ENCODE results near the gene GPR32.

Gene GPR32

DNA sequence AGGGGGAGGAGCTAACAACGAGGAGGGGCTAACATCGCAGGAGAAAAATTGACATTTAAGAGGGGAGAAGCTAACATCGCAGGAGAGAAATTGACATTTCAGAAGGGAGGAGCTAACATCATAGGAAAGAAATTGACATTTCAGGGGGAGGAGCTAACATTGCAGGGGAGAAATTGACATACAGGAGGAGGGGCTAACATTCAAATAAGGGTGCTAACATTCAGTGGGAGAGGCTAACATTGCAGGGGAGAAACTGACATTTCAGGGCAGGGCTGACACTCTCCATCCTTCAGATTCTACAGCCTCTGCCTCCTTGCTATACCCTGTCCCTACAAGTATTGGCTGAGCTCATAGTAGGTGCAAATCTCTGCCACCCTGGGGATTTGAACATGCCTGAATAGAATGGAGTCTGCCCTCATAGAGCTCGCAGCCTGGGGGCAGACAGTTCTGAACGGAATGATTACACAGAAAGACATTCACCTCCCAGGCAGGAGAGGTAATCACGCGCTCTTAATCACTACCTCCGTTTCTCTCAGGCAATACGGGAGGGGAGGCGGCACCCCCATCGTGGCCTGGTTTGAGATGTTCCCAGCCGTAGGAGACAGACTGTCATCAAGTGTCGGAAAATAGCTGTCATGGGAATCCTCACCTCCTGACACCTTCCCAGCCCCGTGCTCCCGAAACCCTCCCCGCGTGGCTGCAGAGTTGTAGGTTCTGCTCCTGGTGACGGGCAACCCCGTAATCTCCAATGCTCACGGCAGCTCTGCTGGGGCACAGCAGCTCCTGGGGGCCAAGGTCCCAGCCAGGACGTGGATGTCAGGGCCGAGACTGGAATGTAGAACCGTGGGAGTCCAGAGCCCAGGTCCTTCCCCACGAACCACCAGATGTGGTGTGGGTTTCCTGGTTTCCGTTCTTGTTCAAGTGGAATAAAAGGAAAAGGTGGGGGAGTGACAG lies 9.5 kb downstream of the GPR32 start:
- in situ Hi-C loops (cut with MboI; ENCODE audit: low sequenced_read_pairs): loop anchor here (10.0 to 25.0 kb wide), 2 partner anchors 245 to 417 kb away; partner anchors contain the start of gene NAPSA

DNA sequence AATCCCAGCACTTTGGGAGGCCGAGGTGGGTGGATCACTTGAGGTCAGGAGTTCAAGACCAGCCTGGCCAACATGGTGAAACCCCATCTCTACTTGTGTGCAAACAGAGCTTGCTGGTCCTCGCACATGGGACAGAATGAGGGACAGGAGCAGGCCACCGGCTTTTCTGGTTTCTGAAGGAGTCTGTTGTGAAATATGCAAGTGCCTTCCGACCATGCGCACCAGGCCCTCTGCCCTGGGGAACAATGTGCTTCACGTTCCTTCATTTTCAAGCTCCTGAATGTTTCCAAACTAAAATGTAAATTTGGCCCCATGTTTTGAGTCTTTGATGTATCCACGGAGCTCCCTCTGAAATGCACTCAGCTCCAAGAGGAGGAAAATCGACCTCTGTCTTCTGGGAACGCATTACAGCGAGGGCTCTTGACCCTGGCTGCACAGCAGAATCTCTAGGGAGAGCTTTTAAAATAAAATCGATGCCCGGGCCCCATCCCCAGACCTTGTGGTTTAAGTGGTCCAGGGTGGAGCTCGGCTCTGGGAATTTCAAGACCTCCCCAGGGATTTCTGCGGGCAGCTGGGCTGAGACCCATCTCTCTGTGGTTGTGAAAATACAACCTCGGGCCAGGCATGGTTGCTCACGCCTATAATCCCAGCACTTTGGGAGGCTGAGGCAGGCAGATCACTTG lies 10.6 kb downstream of the GPR32 start:
- in situ Hi-C loops (cut with MboI; ENCODE audit: low sequenced_read_pairs): loop anchor here (10.0 to 25.0 kb wide), 2 partner anchors 246 to 419 kb away; partner anchors contain the start of gene NAPSA

DNA sequence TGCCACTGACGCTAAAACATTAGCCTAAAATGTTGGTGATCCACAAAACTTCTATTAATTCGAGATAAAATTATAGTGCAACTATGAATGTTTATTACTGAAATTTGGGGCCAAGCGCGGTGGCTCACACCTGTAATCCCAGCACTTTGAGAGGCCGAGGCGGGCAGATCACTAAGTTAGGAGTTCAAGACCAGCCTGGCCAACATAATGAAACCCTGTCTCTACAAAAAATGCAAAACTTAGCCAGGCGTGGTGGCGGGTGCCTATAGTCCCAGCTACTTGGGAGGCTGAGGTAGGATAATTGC lies 13.5 kb downstream of the GPR32 start:
- in situ Hi-C loops (cut with MboI; ENCODE audit: low sequenced_read_pairs): loop anchor here (10.0 to 25.0 kb wide), 2 partner anchors 249 to 421 kb away; partner anchors contain the start of gene NAPSA

DNA sequence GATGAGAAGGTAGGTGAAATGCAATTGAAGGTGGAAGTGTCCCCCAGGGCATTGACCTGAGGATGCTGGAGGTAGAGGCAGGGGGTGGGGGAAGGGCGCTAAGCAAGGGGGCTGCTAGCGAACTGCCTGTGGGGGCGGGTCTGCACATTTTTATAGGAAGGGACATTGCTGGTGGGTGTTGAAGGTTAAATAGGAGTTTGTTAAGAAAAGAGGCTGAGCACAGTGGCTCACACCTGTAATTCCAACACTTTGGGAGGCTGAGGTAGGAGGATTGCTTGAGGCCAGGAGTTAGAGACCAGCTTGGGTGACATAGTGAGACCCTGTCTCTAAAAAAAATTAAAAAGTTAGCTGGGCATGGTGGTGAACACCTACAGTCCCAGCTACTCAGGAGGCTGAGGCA lies 14.4 kb downstream of the GPR32 start:
- in situ Hi-C loops (cut with MboI; ENCODE audit: low sequenced_read_pairs): loop anchor here (10.0 to 25.0 kb wide), 2 partner anchors 250 to 422 kb away; partner anchors contain the start of gene NAPSA

DNA sequence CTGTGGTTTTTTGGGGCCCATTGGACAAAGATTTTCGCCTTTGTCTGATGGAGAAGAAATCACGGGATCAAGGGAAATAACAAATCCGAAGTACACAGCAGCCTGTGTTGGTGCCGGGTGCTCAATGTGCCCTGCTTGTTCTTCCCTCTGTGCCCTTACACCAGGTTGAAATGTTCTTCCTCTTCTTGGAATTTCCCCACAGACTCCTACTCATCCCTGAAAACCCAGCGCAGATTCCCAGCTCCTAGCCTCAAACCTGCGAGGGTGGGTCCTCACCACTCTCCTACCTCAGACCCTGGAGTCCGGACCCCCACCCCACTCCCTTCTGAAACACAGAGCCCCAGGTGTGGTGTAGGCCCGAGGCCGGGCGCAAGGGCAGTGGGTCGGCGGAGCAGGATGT lies 15.1 kb downstream of the GPR32 start:
- in situ Hi-C loops (cut with MboI; ENCODE audit: low sequenced_read_pairs): loop anchor here (10.0 to 25.0 kb wide), 2 partner anchors 251 to 423 kb away; partner anchors contain the start of gene NAPSA

DNA sequence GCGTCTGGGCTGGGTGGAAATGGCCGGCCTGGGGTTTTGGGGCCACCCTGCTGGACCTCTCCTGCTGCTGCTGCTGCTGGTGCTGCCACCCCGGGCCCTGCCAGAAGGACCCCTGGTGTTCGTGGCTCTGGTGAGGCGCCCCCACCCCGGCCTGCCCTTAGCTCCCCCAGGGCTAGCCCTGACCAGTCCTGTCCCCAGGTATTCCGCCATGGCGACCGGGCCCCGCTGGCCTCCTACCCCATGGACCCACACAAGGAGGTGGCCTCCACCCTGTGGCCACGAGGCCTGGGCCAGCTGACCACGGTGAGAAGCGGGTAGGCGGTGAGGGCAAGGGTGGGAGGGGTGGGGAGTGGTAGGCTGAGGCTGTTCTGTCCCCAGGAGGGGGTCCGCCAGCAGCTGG lies 20.1 kb downstream of the GPR32 start, which contains the start of gene ACP4:
ACP4 (plus strand) TSS at position 20 of the 400 bp plus-strand sequence; CDS start at position 20, 0 bp downstream.
- in situ Hi-C loops (cut with MboI; ENCODE audit: low sequenced_read_pairs): loop anchor here (25.0 kb wide), 1 partner anchor 428 kb away; the partner anchor contains the start of gene NAPSA

DNA sequence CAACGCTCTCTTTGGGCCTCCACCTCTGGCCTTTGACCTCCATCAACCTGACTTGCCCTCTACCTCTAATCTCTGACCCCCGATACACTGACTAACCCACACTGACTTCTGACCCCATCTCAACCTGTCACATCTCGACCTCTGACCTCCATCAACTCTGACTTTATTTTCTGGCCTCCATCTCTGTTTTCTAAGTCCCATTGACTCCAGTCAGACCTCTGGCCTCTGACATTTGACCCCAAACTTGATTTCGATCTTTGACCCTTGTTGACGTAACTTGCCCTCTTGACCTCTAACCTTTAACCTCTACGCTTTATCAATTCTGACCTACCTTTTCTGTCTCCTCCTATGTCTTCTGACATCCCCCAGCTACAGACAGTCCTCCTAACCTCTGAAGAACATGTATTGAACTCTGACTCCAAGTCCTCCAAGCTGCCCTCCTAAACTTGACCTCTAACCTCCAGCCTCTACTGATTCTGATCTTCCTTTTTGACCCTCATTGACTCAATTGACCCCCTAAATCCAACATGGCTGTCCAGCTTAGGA lies 20.7 kb downstream of the GPR32 start:
- in situ Hi-C loops (cut with MboI; ENCODE audit: low sequenced_read_pairs): loop anchor here (25.0 kb wide), 1 partner anchor 429 kb away; the partner anchor contains the start of gene NAPSA

DNA sequence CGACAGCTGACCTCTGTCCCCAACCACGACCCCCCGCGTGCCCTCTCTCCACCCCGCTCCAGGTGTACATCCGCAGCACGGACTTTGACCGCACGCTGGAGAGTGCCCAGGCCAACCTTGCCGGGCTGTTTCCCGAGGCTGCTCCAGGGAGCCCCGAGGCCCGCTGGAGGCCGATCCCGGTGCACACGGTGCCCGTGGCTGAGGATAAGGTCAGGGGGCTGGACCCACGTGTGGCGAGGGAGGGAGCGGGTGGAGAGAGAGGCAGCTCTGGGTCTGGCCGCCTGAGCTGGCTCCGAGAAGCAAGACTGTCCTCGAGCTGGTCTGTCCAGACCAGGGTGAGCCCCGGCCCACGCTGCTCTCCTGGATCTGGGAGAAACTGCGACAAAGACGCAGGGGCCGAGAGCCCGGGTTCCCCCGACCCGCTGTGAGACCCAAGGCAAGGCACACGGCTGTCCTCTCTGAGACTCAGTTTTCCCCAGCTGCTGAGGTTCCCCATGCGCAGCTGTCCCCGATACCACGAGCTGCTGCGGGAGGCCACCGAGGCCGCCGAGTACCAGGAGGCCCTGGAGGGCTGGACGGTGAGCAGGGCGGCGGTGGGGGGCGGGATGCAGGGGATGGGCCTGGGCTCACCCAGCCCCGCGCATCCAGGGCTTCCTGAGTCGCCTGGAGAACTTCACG lies 21.5 kb downstream of the GPR32 start:
- in situ Hi-C loops (cut with MboI; ENCODE audit: low sequenced_read_pairs): loop anchor here (25.0 kb wide), 1 partner anchor 429 kb away; the partner anchor contains the start of gene NAPSA

DNA sequence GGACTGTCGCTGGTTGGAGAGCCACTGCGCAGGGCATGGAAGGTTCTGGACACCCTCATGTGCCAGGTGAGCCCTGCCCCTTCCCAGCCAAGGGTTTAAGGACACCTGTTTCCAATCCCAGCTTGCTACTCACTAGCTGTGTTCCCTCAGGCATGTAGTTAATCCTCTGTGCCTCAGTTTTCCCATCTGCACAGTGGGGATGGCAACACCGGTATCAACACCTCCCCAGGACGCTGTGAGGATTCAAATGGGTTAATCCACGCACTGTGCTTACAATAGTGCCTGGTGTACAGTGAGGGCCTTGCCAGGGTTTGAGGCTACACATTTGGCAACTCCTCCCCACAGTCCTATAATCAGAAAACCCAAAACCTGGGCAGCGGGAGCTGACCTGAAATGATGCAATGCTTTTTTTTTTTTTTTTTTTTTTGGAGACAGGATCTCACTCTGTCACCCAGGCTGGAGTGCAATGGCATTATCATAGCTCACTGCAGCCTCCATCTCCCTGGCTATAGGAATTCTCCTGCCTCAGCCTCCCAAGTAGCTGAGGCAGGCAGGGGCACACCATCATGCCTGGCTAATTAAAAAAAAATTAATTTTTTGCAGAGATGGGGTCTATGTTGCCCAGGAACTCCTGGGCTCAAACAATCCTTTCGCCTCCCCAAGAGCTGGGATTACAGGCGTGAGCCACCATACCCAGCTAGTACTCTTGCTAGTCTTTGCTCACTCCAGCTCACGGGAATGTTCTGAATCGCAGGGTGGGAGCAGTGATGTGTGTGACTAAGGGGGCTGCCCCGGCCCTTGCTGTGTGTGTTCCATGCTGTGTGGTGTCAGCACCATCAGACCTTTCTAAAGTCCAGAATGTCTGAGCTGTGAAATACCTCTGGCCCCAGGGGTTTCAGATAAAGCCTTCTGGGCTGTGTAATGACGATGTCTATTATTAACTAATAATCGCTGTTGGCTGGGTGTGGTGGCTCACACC lies 22.3 kb downstream of the GPR32 start:
- in situ Hi-C loops (cut with MboI; ENCODE audit: low sequenced_read_pairs): loop anchor here (25.0 kb wide), 1 partner anchor 430 kb away; the partner anchor contains the start of gene NAPSA

DNA sequence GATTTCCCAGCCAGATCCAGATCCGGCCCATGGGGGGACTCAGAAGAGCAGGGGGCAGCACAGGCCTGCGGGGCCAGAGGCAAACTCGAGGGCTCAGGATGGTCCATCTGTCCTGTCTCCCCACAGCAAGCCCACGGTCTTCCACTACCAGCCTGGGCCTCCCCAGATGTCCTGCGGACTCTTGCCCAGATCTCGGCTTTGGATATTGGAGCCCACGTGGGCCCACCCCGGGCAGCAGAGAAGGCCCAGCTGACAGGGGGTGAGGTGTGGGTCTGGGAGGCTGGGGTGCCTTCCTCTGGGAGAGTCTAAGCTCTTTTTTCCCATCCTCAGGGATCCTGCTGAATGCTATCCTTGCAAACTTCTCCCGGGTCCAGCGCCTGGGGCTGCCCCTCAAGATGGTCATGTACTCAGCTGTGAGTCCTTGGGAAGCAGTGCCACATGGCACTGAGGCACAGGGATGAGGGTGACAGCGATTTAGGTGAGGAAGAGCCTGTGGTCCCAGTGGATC lies 23.3 kb downstream of the GPR32 start:
- in situ Hi-C loops (cut with MboI; ENCODE audit: low sequenced_read_pairs): loop anchor here (25.0 kb wide), 1 partner anchor 431 kb away; the partner anchor contains the start of gene NAPSA

DNA sequence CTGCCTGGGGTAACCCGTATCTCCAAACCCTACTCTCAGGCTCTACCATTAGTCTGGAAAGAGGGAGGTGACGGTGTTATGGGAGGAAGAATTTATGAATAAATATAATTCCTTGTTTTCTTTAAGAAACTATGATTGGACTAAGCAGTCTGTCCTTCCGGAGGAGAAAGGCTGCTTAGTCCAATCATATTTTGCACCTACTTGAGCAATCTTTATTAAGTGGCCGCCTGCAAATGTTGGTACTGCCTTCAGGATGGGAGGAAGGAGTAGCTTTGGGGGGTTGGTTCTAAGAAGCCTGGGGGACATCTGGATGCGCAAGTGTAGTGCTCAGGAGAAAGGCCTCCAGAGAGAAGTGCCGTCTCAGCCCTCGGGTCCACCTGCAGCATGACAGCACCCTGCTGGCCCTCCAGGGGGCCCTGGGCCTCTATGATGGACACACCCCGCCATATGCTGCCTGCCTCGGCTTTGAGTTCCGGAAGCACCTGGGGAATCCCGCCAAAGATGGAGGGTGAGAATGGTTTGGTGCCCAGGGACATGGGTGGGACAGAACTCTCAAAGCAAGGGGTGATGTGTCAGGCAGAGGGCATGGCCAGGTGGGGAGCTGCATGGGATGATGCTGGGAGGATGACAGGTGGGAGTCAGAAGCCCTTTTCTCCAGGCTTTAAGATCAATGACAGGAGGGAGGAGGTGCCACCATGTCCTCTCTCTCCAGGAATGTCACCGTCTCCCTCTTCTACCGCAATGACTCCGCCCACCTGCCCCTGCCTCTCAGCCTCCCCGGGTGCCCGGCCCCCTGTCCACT lies 24.0 kb downstream of the GPR32 start:
- in situ Hi-C loops (cut with MboI; ENCODE audit: low sequenced_read_pairs): loop anchor here (25.0 kb wide), 1 partner anchor 432 kb away; the partner anchor contains the start of gene NAPSA

DNA sequence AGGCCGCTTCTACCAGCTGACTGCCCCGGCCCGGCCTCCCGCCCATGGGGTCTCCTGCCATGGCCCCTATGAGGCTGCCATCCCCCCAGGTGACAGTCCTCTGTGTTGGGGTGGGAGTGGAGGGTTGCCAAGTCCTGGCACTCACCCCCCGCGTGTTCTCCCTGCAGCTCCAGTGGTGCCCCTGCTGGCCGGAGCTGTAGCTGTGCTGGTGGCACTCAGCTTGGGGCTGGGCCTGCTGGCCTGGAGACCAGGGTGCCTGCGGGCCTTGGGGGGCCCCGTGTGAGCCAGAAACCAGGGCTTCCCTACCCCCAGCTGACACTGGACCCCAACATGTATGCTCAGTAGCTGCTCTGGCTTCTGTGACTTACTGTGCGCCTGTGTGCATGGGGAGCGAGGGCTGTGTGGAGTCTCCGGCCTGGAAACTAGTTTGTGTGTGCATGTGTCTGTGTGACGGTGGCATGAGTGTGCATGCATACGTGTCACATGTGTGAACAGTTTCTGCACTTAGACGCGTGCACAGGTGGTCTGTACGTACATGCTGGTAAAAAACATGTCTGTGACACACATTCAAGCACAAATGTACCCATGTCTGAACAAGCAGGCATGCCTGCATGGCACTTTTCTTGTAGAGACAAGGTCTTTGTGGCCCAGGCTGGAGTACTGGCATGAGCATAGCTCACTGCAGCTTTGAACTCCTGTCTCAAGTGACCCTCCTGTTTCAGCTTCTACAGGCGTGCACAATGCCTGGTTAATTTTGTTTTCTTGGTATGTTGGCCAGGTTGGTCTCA lies 24.8 kb downstream of the GPR32 start:
- in situ Hi-C loops (cut with MboI; ENCODE audit: low sequenced_read_pairs): loop anchor here (25.0 kb wide), 1 partner anchor 433 kb away; the partner anchor contains the start of gene NAPSA

DNA sequence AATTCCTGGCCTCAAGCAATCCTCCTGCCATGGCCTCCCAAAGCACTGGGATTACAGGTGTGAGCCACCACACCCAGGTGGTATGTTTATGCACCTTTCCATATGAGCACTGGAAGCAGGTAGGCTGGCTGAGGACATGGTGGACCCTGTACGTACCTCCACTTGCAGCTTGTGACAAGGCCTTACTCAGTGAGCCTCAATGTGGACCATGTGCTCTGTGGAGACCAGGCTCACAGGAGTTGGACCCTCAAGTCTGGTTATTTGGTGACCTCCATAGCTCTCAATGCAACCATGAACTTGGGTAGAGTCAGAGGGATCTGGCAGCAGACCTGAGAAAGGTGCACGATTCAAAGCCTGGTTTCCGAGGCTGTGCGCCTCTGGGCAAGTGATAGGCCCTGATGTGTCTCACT lies 25.4 kb downstream of the GPR32 start:
- in situ Hi-C loops (cut with MboI; ENCODE audit: low sequenced_read_pairs): loop anchor here (25.0 kb wide), 1 partner anchor 433 kb away; the partner anchor contains the start of gene NAPSA

DNA sequence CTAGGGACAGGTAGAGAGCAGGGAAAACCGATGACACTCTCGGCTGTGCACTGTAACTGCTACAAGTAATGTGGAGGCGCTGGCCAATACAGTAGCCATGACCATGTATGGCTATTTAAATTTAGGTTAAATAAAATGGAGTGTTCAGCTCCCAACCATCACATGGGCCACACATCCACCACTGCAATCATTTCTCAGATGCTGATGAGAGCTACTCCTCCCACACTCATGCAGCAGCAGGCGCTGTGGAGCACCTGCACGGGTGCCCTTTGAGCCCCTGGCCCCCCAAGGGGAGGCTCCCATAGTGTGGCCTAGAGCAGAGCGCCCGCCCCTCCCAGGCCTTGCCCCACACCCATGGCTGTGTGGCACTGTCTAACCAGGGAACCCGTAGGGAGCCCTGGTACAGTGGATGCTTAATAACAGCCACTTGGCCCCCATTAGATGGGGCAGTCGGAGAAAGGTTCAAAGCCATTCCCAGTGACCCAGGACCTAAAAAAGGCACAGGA lies 25.9 kb downstream of the GPR32 start:
- in situ Hi-C loops (cut with MboI; ENCODE audit: low sequenced_read_pairs): loop anchor here (25.0 kb wide), 1 partner anchor 434 kb away; the partner anchor contains the start of gene NAPSA

DNA sequence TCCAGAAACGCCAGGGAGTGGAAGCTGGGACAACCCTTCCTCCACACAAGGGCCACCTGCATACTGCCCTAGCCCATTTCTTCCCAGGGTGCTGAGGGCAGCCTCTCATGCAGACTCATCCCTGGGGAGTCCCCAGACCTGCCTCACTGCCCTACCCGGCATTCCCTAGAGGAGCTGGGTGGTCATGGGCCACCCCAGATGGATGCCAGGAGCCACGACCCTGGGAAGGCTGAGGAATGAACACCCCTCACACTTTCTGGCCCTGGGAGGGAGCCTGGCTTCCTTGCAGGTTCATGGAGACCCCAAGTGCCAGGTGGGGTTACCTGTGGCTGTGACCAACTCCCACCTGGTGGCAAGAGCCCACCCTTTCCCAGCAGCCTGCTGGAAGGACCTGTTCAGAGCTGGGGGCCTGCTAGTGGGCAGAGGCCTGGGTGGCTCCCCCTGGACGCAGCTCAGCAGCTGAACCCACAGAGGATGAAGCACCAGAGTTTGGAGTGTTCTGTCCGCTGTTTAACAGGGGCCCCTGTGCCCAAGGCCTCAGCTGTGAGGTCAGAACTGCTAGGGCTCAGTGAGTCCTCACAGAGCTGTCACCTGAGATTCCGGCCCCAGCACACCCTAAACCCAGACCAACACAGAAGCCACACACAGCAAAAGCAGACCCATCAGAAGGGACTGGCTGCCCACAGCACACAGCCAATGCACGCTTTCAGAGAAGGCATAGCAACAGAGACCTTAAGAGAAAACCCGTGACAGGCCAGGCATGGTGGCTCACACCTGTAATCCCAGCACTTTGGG lies 26.6 kb downstream of the GPR32 start:
- in situ Hi-C loops (cut with MboI; ENCODE audit: low sequenced_read_pairs): loop anchor here (25.0 kb wide), 1 partner anchor 435 kb away; the partner anchor contains the start of gene NAPSA

DNA sequence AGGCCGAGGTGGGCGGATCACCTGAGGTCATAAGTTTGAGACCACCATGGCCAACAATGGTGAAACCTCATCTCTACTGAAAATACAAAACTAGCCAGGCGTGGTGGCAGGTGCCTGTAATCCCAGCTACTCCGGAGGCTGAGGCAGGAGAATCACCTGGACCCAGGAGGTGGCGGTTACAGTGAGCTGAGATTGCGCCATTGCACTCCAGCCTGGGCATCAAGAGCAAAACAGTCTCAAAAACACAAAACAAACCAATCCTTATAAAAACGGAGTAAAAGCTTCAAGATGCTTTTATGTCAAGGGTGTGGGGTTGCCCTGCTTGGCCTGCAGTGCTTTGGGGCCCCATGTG lies 27.1 kb downstream of the GPR32 start:
- in situ Hi-C loops (cut with MboI; ENCODE audit: low sequenced_read_pairs): loop anchor here (25.0 kb wide), 1 partner anchor 435 kb away; the partner anchor contains the start of gene NAPSA

All from HL-60/S4 treated with phorbol 12-myristate 13-acetate at 8.2 ng/mL for 4 days and 3 days (cell line).